ENCODE results near the gene ENO1.

DNA sequence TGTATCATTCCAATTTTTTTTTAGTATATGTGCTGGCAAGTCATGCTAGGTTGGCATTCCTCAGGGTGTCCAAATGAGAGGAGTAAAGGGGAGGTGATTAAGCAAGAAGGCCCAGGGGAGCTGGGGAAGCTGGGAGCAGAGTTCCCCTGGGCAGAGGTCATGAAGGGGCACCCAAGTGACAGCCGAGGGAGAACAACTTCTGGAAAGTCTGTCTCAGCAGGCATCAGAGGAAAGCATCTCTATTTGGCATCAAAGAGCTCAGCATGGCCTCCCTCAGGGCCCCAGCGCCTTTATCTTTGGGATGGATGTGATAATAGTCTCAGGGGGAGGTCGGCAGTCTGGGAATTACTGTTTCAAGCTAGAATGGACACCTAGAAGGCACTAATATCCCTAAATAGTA is 5.0 kb upstream of the ENO1 start:
- TF ChIP-seq YY1 (IDR thresholded peaks at IDR 0.05; ENCODE audit: extremely low read depth, insufficient replicate concordance, low read depth, low read length) (no peak), ELF1 (IDR thresholded peaks at IDR 0.05; ENCODE audit: borderline replicate concordance, low read depth) (no peak), EGR1 (IDR thresholded peaks at IDR 0.05; ENCODE audit: low read depth) (no peak), POLR2A (IDR thresholded peaks at IDR 0.05; ENCODE audit: borderline replicate concordance, extremely low read depth, insufficient read depth, insufficient read length) (no peak), EZH2 (IDR thresholded peaks at IDR 0.05) (no peak)
- TF ChIP-seq, protein P1, sequence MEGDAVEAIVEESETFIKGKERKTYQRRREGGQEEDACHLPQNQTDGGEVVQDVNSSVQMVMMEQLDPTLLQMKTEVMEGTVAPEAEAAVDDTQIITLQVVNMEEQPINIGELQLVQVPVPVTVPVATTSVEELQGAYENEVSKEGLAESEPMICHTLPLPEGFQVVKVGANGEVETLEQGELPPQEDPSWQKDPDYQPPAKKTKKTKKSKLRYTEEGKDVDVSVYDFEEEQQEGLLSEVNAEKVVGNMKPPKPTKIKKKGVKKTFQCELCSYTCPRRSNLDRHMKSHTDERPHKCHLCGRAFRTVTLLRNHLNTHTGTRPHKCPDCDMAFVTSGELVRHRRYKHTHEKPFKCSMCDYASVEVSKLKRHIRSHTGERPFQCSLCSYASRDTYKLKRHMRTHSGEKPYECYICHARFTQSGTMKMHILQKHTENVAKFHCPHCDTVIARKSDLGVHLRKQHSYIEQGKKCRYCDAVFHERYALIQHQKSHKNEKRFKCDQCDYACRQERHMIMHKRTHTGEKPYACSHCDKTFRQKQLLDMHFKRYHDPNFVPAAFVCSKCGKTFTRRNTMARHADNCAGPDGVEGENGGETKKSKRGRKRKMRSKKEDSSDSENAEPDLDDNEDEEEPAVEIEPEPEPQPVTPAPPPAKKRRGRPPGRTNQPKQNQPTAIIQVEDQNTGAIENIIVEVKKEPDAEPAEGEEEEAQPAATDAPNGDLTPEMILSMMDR (IDR thresholded peaks at IDR 0.05 in 2 of 3, conservative IDR thresholded peaks at IDR 0.05 in 1 of 3; ENCODE audit: borderline replicate concordance in 1 of 3, insufficient read depth in 1 of 3, low read depth in 2 of 3, low read length in 2 of 3), result no peak
- TF ChIP-seq, protein P2, sequence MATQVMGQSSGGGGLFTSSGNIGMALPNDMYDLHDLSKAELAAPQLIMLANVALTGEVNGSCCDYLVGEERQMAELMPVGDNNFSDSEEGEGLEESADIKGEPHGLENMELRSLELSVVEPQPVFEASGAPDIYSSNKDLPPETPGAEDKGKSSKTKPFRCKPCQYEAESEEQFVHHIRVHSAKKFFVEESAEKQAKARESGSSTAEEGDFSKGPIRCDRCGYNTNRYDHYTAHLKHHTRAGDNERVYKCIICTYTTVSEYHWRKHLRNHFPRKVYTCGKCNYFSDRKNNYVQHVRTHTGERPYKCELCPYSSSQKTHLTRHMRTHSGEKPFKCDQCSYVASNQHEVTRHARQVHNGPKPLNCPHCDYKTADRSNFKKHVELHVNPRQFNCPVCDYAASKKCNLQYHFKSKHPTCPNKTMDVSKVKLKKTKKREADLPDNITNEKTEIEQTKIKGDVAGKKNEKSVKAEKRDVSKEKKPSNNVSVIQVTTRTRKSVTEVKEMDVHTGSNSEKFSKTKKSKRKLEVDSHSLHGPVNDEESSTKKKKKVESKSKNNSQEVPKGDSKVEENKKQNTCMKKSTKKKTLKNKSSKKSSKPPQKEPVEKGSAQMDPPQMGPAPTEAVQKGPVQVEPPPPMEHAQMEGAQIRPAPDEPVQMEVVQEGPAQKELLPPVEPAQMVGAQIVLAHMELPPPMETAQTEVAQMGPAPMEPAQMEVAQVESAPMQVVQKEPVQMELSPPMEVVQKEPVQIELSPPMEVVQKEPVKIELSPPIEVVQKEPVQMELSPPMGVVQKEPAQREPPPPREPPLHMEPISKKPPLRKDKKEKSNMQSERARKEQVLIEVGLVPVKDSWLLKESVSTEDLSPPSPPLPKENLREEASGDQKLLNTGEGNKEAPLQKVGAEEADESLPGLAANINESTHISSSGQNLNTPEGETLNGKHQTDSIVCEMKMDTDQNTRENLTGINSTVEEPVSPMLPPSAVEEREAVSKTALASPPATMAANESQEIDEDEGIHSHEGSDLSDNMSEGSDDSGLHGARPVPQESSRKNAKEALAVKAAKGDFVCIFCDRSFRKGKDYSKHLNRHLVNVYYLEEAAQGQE (IDR thresholded peaks at IDR 0.05; ENCODE audit: low read depth), result no peak

All from HCT116 (cell line).